Neural cell (in vitro differentiated cells): Measurements from ENCODE around the gene HCRTR2. TPM values are rescaled to one million over a fixed set of nuclear protein-coding genes. Genes with fewer than 3 reads are reported as not detected.
"Not testable (repeated sequence)": the region's sequence is repeated elsewhere in the genome, so short reads cannot be mapped to it uniquely, and the experiment has no call there.

Experiments
- H2AFZ ChIP-seq: fragments of 200-600, 300-800 bp; sonication (generic), shearing (Covaris generic); 2 replicates; pipeline ENCODE4 v1.6.0; 2014; ENCODE audit warnings: low read depth, mild to moderate bottlenecking, antibody characterized with exemption, low read length, moderate library complexity
- H3F3A ChIP-seq: fragments of 200-600 bp; shearing (Covaris generic); 2 replicates; pipeline ENCODE4 v1.6.1; 2016; ENCODE audit warnings: mild to moderate bottlenecking, moderate library complexity, mixed read lengths, antibody characterized with exemption, low read length; ENCODE audit not compliant: insufficient read depth, poor library complexity, severe bottlenecking
- H3K27ac ChIP-seq: fragments of 200-600, 300-800 bp; sonication (generic), shearing (Covaris generic); 2 replicates; pipeline ENCODE4 v1.5.1; 2014; ENCODE audit warnings: mild to moderate bottlenecking, low read length, moderate library complexity
- H3K27me3 ChIP-seq: fragments of 300-800, 200-600 bp; sonication (generic), shearing (Covaris generic); 2 replicates; pipeline ENCODE4 v1.6.0; 2014; ENCODE audit warnings: mild to moderate bottlenecking, low read depth, low read length, moderate library complexity; ENCODE audit not compliant: insufficient read depth
- H3K36me3 ChIP-seq: fragments of 300-800, 200-600 bp; sonication (generic), shearing (Covaris generic); 2 replicates; pipeline ENCODE4 v1.5.1; 2014; ENCODE audit warnings: mild to moderate bottlenecking, antibody characterized with exemption, low read length, moderate library complexity; ENCODE audit not compliant: insufficient read depth
- H3K4me2 ChIP-seq: fragments of 300-800, 200-600 bp; sonication (generic), shearing (Covaris generic); 2 replicates; pipeline ENCODE4 v1.6.0; 2014; ENCODE audit warnings: mild to moderate bottlenecking, low read length
- H3K4me3 ChIP-seq: fragments of 300-800, 200-600 bp; sonication (generic), shearing (Covaris generic); 2 replicates; pipeline ENCODE4 v1.5.1; 2014; ENCODE audit warnings: mild to moderate bottlenecking, low read length, moderate library complexity
- H3K79me2 ChIP-seq: fragments of 200-600 bp; shearing (Covaris generic); replicated peaks from 2 replicates; pipeline ENCODE4 v1.6.0; 2014; ENCODE audit warnings: mild to moderate bottlenecking, low read length, moderate library complexity; ENCODE audit not compliant: insufficient read depth
- H3K9ac ChIP-seq: fragments of 300-800, 200-600 bp; sonication (generic), shearing (Covaris generic); 2 replicates; pipeline ENCODE4 v1.6.1; 2016; ENCODE audit warnings: mild to moderate bottlenecking, low read length, mixed read lengths
- H3K9me2 ChIP-seq: fragments of 200-600 bp; shearing (Covaris generic); 2 replicates; pipeline ENCODE4 v1.6.1; 2016; ENCODE audit warnings: mild to moderate bottlenecking, low read length, mixed read lengths; ENCODE audit not compliant: insufficient read depth
- H3K9me3 ChIP-seq: fragments of 200-600, 300-800 bp; sonication (generic), shearing (Covaris generic); 2 replicates; pipeline ENCODE4 v1.6.1; 2016; ENCODE audit warnings: mild to moderate bottlenecking, mixed run types, low read length, moderate library complexity, mixed read lengths
- H4K20me1 ChIP-seq: fragments of 200-600 bp; shearing (Covaris generic); 2 replicates; pipeline ENCODE4 v1.6.1; 2016; ENCODE audit warnings: mild to moderate bottlenecking, mixed run types; ENCODE audit not compliant: insufficient read depth
- EZH2 ChIP-seq: fragments of 200-600, 300-800 bp; shearing (Covaris generic), sonication (generic); IDR thresholded peaks from 2 replicates; pipeline ENCODE4 v1.6.1; 2014; ENCODE audit warnings: antibody characterized with exemption, low read length, borderline replicate concordance, mild to moderate bottlenecking; ENCODE audit not compliant: insufficient read depth, poor library complexity, severe bottlenecking
- POLR2AphosphoS5 ChIP-seq: IDR thresholded peaks from 2 replicates; pipeline ENCODE4 v1.6.1; 2012
- RAD21 ChIP-seq: fragments of 450-650 bp; conservative IDR thresholded peaks from 2 replicates; pipeline ENCODE4 v1.6.1; 2014; ENCODE audit warnings: antibody characterized with exemption, mild to moderate bottlenecking, moderate library complexity
- SMC3 ChIP-seq: fragments of 450-650 bp; conservative IDR thresholded peaks from 2 replicates; pipeline ENCODE4 v1.6.1; 2014; ENCODE audit warnings: antibody characterized with exemption, mild to moderate bottlenecking, moderate library complexity; ENCODE audit not compliant: poor library complexity
- polyA plus RNA-seq: library from polyadenylated mRNA; depleted of rRNA; stranded (reverse); fragments of >200 nt; gene quantifications from 2 replicates; pipeline ENCODE4 v1.2.3, GENCODE V29; 2014
- TF ChIP-seq, protein P1 (sequence below): fragments of 450-650 bp; IDR thresholded peaks from 2 replicates; pipeline ENCODE4 v1.5.1; 2014; ENCODE audit warnings: antibody characterized with exemption, mild to moderate bottlenecking, moderate library complexity; ENCODE audit not compliant: poor library complexity, severe bottlenecking
- TF ChIP-seq, protein P2 (sequence below): IDR thresholded peaks from 2 replicates; pipeline ENCODE4 v1.6.1; 2012; ENCODE audit warnings: borderline replicate concordance

The HCRTR2 gene
- polyA plus RNA-seq, 1 donor from 2014 or later: 8.1 TPM

DNA sequence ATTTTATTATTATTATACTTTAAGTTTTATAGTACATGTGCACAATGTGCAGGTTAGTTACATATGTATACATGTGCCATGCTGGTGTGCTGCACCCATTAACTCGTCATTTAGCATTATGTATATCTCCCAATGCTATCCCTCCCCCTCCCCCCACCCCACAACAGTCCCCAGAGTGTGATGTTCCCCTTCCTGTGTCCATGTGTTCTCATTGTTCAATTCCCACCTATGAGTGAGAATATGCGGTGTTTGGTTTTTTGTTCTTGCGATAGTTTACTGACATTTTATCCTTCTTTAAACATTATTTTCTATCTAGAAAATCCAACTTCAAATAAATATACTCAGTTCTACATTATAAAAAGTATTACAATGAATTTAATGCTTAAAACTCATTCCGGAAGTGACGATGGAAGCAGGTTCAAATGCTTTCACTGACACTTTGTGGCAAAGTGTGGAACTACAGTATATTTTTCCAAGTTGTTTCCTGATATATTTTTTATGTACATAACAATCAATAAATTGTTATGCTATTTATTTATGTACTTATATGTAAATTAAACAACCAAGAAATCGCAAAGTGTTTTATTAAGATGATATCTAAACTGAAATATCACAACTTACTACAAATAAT lies 66.8 kb downstream of the HCRTR2 start:
- H3K79me2 ChIP-seq, H3K4me2 ChIP-seq, H3K9ac ChIP-seq, H3F3A ChIP-seq, H2AFZ ChIP-seq, H3K27me3 ChIP-seq, H3K9me2 ChIP-seq, H3K36me3 ChIP-seq, H3K9me3 ChIP-seq, H3K27ac ChIP-seq, H4K20me1 ChIP-seq, H3K4me3 ChIP-seq: not testable (repeated sequence)
- TF ChIP-seq RAD21: peak; percentile 93
- peak; percentile 95 for TF ChIP-seq SMC3
- TF ChIP-seq, protein P1, sequence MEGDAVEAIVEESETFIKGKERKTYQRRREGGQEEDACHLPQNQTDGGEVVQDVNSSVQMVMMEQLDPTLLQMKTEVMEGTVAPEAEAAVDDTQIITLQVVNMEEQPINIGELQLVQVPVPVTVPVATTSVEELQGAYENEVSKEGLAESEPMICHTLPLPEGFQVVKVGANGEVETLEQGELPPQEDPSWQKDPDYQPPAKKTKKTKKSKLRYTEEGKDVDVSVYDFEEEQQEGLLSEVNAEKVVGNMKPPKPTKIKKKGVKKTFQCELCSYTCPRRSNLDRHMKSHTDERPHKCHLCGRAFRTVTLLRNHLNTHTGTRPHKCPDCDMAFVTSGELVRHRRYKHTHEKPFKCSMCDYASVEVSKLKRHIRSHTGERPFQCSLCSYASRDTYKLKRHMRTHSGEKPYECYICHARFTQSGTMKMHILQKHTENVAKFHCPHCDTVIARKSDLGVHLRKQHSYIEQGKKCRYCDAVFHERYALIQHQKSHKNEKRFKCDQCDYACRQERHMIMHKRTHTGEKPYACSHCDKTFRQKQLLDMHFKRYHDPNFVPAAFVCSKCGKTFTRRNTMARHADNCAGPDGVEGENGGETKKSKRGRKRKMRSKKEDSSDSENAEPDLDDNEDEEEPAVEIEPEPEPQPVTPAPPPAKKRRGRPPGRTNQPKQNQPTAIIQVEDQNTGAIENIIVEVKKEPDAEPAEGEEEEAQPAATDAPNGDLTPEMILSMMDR: peak; percentile 88

DNA sequence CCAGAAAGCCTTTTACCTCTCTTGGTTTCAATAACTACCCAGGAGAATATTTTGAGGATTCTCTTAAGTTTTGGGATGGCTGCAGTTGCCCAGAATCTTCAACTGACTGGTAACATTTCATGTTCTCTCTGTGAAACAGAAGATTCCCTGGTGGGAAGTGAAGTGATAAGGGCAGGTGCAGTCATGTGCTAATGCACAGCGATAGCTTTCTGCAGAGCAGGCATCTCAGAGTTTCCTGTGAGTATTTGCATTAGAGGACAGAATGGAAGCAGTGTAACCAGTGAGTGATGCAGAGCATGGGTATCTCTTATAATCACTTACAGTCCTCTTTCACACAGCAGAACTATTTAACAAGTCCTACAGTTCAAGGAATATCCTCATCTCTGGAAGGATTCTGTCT lies 76.1 kb downstream of the HCRTR2 start:
- TF ChIP-seq, protein P2, sequence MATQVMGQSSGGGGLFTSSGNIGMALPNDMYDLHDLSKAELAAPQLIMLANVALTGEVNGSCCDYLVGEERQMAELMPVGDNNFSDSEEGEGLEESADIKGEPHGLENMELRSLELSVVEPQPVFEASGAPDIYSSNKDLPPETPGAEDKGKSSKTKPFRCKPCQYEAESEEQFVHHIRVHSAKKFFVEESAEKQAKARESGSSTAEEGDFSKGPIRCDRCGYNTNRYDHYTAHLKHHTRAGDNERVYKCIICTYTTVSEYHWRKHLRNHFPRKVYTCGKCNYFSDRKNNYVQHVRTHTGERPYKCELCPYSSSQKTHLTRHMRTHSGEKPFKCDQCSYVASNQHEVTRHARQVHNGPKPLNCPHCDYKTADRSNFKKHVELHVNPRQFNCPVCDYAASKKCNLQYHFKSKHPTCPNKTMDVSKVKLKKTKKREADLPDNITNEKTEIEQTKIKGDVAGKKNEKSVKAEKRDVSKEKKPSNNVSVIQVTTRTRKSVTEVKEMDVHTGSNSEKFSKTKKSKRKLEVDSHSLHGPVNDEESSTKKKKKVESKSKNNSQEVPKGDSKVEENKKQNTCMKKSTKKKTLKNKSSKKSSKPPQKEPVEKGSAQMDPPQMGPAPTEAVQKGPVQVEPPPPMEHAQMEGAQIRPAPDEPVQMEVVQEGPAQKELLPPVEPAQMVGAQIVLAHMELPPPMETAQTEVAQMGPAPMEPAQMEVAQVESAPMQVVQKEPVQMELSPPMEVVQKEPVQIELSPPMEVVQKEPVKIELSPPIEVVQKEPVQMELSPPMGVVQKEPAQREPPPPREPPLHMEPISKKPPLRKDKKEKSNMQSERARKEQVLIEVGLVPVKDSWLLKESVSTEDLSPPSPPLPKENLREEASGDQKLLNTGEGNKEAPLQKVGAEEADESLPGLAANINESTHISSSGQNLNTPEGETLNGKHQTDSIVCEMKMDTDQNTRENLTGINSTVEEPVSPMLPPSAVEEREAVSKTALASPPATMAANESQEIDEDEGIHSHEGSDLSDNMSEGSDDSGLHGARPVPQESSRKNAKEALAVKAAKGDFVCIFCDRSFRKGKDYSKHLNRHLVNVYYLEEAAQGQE: no peak
- TF ChIP-seq POLR2AphosphoS5: no peak
- TF ChIP-seq, protein P1: no peak
- no peak for TF ChIP-seq EZH2
- H4K20me1 ChIP-seq: no peaks in the 10 kb centered on the region
- H3K27ac ChIP-seq: no peak overlapping the region
- H3K9ac ChIP-seq: no peak overlapping the region
- H3K4me3 ChIP-seq: no peak overlapping the region
- H3K9me2 ChIP-seq: no peaks in the 10 kb centered on the region
- H3K27me3 ChIP-seq: no peaks in the 10 kb centered on the region
- H3K36me3 ChIP-seq: no peaks in the 10 kb centered on the region
- no peak overlapping the region for H3K4me2 ChIP-seq
- H2AFZ ChIP-seq: no peak overlapping the region
- H3K9me3 ChIP-seq: no peaks in the 10 kb centered on the region
- H3K79me2 ChIP-seq: no peaks in the 10 kb centered on the region
- H3F3A ChIP-seq: no peaks in the 10 kb centered on the region
